ENCODE results near the gene IMPA2. TPM values are rescaled to one million over a fixed set of nuclear protein-coding genes. Genes with fewer than 3 reads are reported as not detected.

IMPA2 gene
- total and polyA plus RNA-seq, 2 of the 8 experiments (the other 6 are each of a cell fraction or from before 2014, with no cell fraction given) = 102 to 140 TPM

GRCh38 chr18:11953113-11953512 is 28.2 kb upstream of the IMPA2 start:
- Histone ChIP-seq H3K4me1 (replicated peaks in 1 of 4; ENCODE audit: control insufficient read depth in 3 of 4, insufficient read depth in 4 of 4, low read length in 3 of 4) (peaks cover 3 to 11% (median 7%) of the 10 kb centered on the region in 4 experiments), H3K4me2 (ENCODE audit: insufficient read depth in 1 of 2, low read depth in 2 of 2, low read length in 2 of 2) (no peak overlapping the region), H3K23me2 (ENCODE audit: low read depth, low read length) (no peaks in the 10 kb centered on the region), H3K9me3 (ENCODE audit: insufficient read depth in 2 of 2, low read depth in 1 of 2, low read length in 1 of 2) (no peaks in the 10 kb centered on the region), H3K18ac (ENCODE audit: extremely low read depth, low read length) (no peak overlapping the region), H3K27me3 (replicated peaks in 1 of 4; ENCODE audit: control insufficient read depth in 3 of 4, extremely low read depth in 1 of 4, insufficient read depth in 3 of 4, low read length in 3 of 4) (no peaks in the 10 kb centered on the region), H4K8ac (ENCODE audit: extremely low read depth, insufficient read depth, low read length) (no peak overlapping the region), H2BK15ac (ENCODE audit: low read length) (no peak overlapping the region), H3K56ac (replicated peaks; ENCODE audit: insufficient read length, low read depth, low read length) (no peak overlapping the region), H2BK20ac (ENCODE audit: low read length) (no peak overlapping the region), H3K27ac (ENCODE audit: low read depth, low read length) (no peak overlapping the region), H3K9ac (replicated peaks in 1 of 4; ENCODE audit: extremely low read depth in 1 of 4, low read depth in 3 of 4, low read length in 3 of 4) (no peak overlapping the region), H2BK12ac (ENCODE audit: low read depth, low read length) (no peak overlapping the region), H3K4me3 (ENCODE audit: extremely low read depth in 1 of 4, insufficient read depth in 2 of 4, low read depth in 3 of 4, low read length in 4 of 4) (no peak overlapping the region), H2AFZ (ENCODE audit: low read length) (no peak overlapping the region), H2AK5ac (ENCODE audit: low read depth, low read length) (no peak overlapping the region), H4K91ac (replicated peaks; ENCODE audit: insufficient read length, low read length) (no peak overlapping the region), H3K23ac (ENCODE audit: insufficient read length) (no peak overlapping the region), H3K79me1 (ENCODE audit: low read depth, low read length) (no peaks in the 10 kb centered on the region), H4K20me1 (replicated peaks in 1 of 2; ENCODE audit: control insufficient read depth in 1 of 2, insufficient read depth in 2 of 2, low read length in 2 of 2) (no peaks in the 10 kb centered on the region), H2BK120ac (replicated peaks; ENCODE audit: low read depth, low read length) (no peak overlapping the region), H3K14ac (ENCODE audit: insufficient read length) (no peak overlapping the region), H3K4ac (replicated peaks; ENCODE audit: insufficient read length, low read depth, low read length) (no peak overlapping the region), H2BK5ac (ENCODE audit: low read depth, low read length) (no peak overlapping the region), H4K5ac (ENCODE audit: insufficient read length, low read depth, low read length) (no peak overlapping the region), H3K36me3 (ENCODE audit: control insufficient read depth in 2 of 4, insufficient read depth in 4 of 4, low read length in 3 of 4) (no peaks in the 10 kb centered on the region), H3K79me2 (ENCODE audit: control insufficient read depth in 1 of 2, insufficient read depth in 2 of 2, low read length in 2 of 2) (no peaks in the 10 kb centered on the region)
- FAIRE-seq = no peak
- POLR2A ChIA-PET (ENCODE audit: partially characterized antibody) = interaction anchor here (0.7 to 4.7 kb wide), 2 partner anchors 28 to 95 kb away, joined by 3 to 27 read pairs; partner anchors contain the start of gene IMPA2
- WGBS, 2 experiments (ENCODE audit: extremely low coverage in 1 of 2, insufficient coverage in 1 of 2, insufficient read length in 1 of 2, insufficient replicate concordance in 2 of 2, low coverage in 1 of 2, low lambda C conversion rate in 2 of 2, missing lambda C conversion rate in 1 of 2) = 90% methylated on average over 5 of the region's 5 CpGs; no CpG with 5 or more reads in 1 of the 2 experiments
- TF ChIP-seq CHD1 (IDR thresholded peaks at IDR 0.05; ENCODE audit: low read depth, low read length) (no peak), YY1 (IDR thresholded peaks at IDR 0.05; ENCODE audit: low read depth, low read length) (no peak), SIRT6 (IDR thresholded peaks at IDR 0.05; ENCODE audit: low read length) (no peak), CEBPB (IDR thresholded peaks at IDR 0.05; ENCODE audit: low read depth, low read length) (no peak), EP300 (IDR thresholded peaks at IDR 0.05; ENCODE audit: borderline replicate concordance in 1 of 2, low read depth in 2 of 2, low read length in 2 of 2) (no peak)
- DNase-seq (ENCODE audit: low read depth in 1 of 2, low spot score in 2 of 2) = no peak
- CTCF ChIA-PET (ENCODE audit: partially characterized antibody) = interaction anchor here (1.3 to 22.3 kb wide), 4 partner anchors 16 to 86 kb away, joined by 3 to 471 read pairs (median 14); no protein-coding TSS in a partner anchor

Data from H1 (cell line).